Upper lobe of left lung (tissue), 4 donors: ENCODE measurements around the gene NEDD4L.

ENCODE experiments used
- EP300 ChIP-seq, 4 donors: sonication (generic); formaldehyde crosslinking; IDR thresholded peaks; one replicate each; pipeline ENCODE4 v1.5.1; 2017; ENCODE audit warnings: antibody characterized with exemption in 4 of 4, control low read depth in 2 of 4
- POLR2A ChIP-seq, 4 donors: fragments of 450-650 bp; IDR thresholded peaks; one replicate each; pipeline ENCODE4 v1.5.1; 2016 to 2017; ENCODE audit warnings: antibody characterized with exemption in 4 of 4, mild to moderate bottlenecking in 2 of 4
- TF ChIP-seq, protein P1 (sequence below), 6 experiments: fragments of 450-650 bp in 4 of 6; fragments of 200-600 bp in 2 of 6; sonication (generic) in 2 of 6; IDR thresholded peaks; one replicate each; pipeline ENCODE4 v1.5.1; 2016 to 2019; ENCODE audit warnings: antibody characterized with exemption in 6 of 6

DNA sequence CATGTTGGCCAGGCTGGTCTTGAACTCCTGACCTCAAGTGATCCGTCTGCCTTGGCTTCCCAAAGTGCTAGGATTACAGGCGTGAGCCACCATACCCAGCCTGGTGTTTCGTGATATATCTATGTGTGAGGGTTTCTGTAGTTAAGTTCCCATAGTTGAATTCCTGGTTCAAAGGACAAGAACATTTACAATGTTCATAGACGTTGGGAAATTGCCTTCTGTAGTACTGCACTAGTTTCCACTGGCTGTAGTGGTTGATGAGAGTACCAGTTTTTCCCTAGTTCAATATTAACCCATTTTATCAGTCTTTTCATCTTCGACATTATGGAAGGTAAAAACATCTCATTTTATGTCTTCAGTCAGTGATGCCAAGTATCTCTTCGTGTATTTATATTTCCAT is 171.0 kb downstream of the NEDD4L start:
- TF ChIP-seq, protein P1, sequence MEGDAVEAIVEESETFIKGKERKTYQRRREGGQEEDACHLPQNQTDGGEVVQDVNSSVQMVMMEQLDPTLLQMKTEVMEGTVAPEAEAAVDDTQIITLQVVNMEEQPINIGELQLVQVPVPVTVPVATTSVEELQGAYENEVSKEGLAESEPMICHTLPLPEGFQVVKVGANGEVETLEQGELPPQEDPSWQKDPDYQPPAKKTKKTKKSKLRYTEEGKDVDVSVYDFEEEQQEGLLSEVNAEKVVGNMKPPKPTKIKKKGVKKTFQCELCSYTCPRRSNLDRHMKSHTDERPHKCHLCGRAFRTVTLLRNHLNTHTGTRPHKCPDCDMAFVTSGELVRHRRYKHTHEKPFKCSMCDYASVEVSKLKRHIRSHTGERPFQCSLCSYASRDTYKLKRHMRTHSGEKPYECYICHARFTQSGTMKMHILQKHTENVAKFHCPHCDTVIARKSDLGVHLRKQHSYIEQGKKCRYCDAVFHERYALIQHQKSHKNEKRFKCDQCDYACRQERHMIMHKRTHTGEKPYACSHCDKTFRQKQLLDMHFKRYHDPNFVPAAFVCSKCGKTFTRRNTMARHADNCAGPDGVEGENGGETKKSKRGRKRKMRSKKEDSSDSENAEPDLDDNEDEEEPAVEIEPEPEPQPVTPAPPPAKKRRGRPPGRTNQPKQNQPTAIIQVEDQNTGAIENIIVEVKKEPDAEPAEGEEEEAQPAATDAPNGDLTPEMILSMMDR (IDR thresholded peaks at IDR 0.05) = no peak
- TF ChIP-seq POLR2A (IDR thresholded peaks at IDR 0.05) = no peak
- TF ChIP-seq EP300 (IDR thresholded peaks at IDR 0.05) = no peak
